Panc1 (cell line): ENCODE measurements around the gene TBC1D2. TPM values are rescaled to one million over a fixed set of nuclear protein-coding genes. Genes with fewer than 3 reads are reported as not detected.

ENCODE experiments used
- ATAC-seq: fragments of 200-7000 bp; cut with Tn5 transposase; 2 replicates; pipeline ENCODE4 v1.9.1; 2020; ENCODE audit warnings: mild to moderate bottlenecking, moderate library complexity
- BruUV-seq: library from RNA; stranded (reverse); fragments of 400-500 nt; replicated peaks from 2 replicates; lab custom pipeline; 2021; lab: Mats Ljungman, UMichigan
- CTCF ChIA-PET: fragments of 300-600 bp; sonication (Branson Sonifier 250); formaldehyde crosslinking; loops from one replicate; lab custom pipeline; 2022; ENCODE audit warnings: antibody characterized with exemption; lab: Charles Lee
- POLR2A ChIA-PET: fragments of 300-600 bp; sonication (Branson Sonifier 250); formaldehyde crosslinking; loops from one replicate; lab custom pipeline; 2022; ENCODE audit warnings: antibody characterized with exemption; lab: Charles Lee
- DNase-seq: peaks from one replicate; pipeline ENCODE4 v3.0.0-alpha.2; 2010; ENCODE audit warnings: low read depth, low spot score
- H3K27ac ChIP-seq: 2 replicates; pipeline ENCODE4 v1.5.1; 2011; ENCODE audit warnings: mild to moderate bottlenecking, low read length, inconsistent platforms
- H3K27me3 ChIP-seq: fragments of 200-500 bp; sonication (Bioruptor generic); 2 replicates; pipeline ENCODE4 v1.6.0; 2014; ENCODE audit warnings: low read length, inconsistent platforms; ENCODE audit not compliant: control insufficient read depth, insufficient read depth
- H3K36me3 ChIP-seq: fragments of 200-500 bp; sonication (Bioruptor generic); 2 replicates; pipeline ENCODE4 v1.5.1; 2014; ENCODE audit warnings: inconsistent platforms, mild to moderate bottlenecking, low read length, moderate library complexity; ENCODE audit not compliant: control insufficient read depth, insufficient read depth
- H3K4me1 ChIP-seq: 2 replicates; pipeline ENCODE4 v1.5.1; 2011; ENCODE audit warnings: inconsistent platforms, mild to moderate bottlenecking, low read length, moderate library complexity; ENCODE audit not compliant: control insufficient read depth, insufficient read depth
- H3K4me3 ChIP-seq, 2 experiments: 2 replicates each; pipeline ENCODE4 v1.5.1; 2011 to 2012; ENCODE audit warnings: low read depth in 2 of 2, low read length in 2 of 2, mild to moderate bottlenecking in 2 of 2, inconsistent platforms in 1 of 2, moderate library complexity in 1 of 2
- H3K9me3 ChIP-seq: fragments of 200-500 bp; sonication (Bioruptor generic); 2 replicates; pipeline ENCODE4 v1.5.1; 2014; ENCODE audit warnings: low read depth, mild to moderate bottlenecking, inconsistent platforms, low read length, moderate library complexity; ENCODE audit not compliant: control insufficient read depth, insufficient read depth
- CTCF ChIP-seq: fragments of 450-650 bp; IDR thresholded peaks from 2 replicates; pipeline ENCODE4 v1.5.1; 2017; ENCODE audit warnings: mild to moderate bottlenecking
- POLR2AphosphoS5 ChIP-seq: IDR thresholded peaks from 2 replicates; pipeline ENCODE4 v1.6.1; 2012; ENCODE audit warnings: mild to moderate bottlenecking, low read depth, low read length, moderate library complexity
- REST ChIP-seq, 2 experiments: IDR thresholded peaks; 2 replicates each; pipeline ENCODE4 v1.6.1; 2011 to 2012; ENCODE audit warnings: low read depth in 2 of 2, control low read depth in 1 of 2, low read length in 1 of 2, mild to moderate bottlenecking in 1 of 2, moderate library complexity in 1 of 2; ENCODE audit not compliant: insufficient read depth in 1 of 2
- SIN3A ChIP-seq: IDR thresholded peaks from 2 replicates; pipeline ENCODE4 v1.6.1; 2012; ENCODE audit warnings: low read depth, mild to moderate bottlenecking, low read length, moderate library complexity, borderline replicate concordance; ENCODE audit not compliant: insufficient read depth
- TCF7L2 ChIP-seq: IDR thresholded peaks from 2 replicates; pipeline ENCODE4 v1.6.1; 2011; ENCODE audit warnings: mild to moderate bottlenecking, low read depth, low read length, inconsistent platforms
- in situ Hi-C: cut with HindIII; loops from 2 replicates; pipeline ENCODE4 v1.10.0; 2016; ENCODE audit warnings: low sequenced_read_pairs, low pct_unique_long_range_greater_than_20kb
- intact Hi-C: fragments of 100-400 bp; cut with micrococcal nuclease; formaldehyde crosslinking; loops from one replicate; pipeline ENCODE4 v1.10.0; 2022; ENCODE audit not compliant: unreplicated experiment
- total RNA-seq: library from RNA; stranded (reverse); gene quantifications from one replicate; pipeline ENCODE4 v1.2.1, GENCODE V29; 2021; ENCODE audit not compliant: unreplicated experiment

The TBC1D2 gene
- total RNA-seq, 1 experiment from 2014 or later: 2.4 TPM

GRCh38 chr9:98173181-98173580, 82.3 kb downstream of the TBC1D2 start:
- DNase-seq (no peak), ATAC-seq (no peak)
- Histone ChIP-seq H3K4me3 (no peak overlapping the region), H3K4me1 (peaks cover 22% of the 10 kb centered on the region), H3K36me3 (no peaks in the 10 kb centered on the region), H3K27me3 (no peaks in the 10 kb centered on the region), H3K27ac (no peak overlapping the region), H3K9me3 (no peaks in the 10 kb centered on the region)
- intact Hi-C loops: no loop called here
- TF ChIP-seq TCF7L2: no peak
- no peak for TF ChIP-seq SIN3A
- no peak for TF ChIP-seq POLR2AphosphoS5
- TF ChIP-seq CTCF: no peak
- TF ChIP-seq REST (IDR thresholded peaks at IDR 0.05; ENCODE audit: insufficient read depth in 1 of 2, low read depth in 2 of 2, low read length in 1 of 2): no peak
- BruUV-seq: no TSS peak
- in situ Hi-C loops: no loop called here
- CTCF ChIA-PET: no interaction called here
- POLR2A ChIA-PET: no interaction called here

- TF ChIP-seq SIN3A (no peak), REST (IDR thresholded peaks at IDR 0.05; ENCODE audit: insufficient read depth in 1 of 2, low read depth in 2 of 2, low read length in 1 of 2) (no peak), POLR2AphosphoS5 (no peak), TCF7L2 (no peak), CTCF (no peak)
- Histone ChIP-seq H3K4me1 (peaks cover 22% of the 10 kb centered on the region), H3K27ac (no peak overlapping the region), H3K27me3 (no peaks in the 10 kb centered on the region), H3K36me3 (no peaks in the 10 kb centered on the region), H3K4me3 (no peak overlapping the region), H3K9me3 (no peaks in the 10 kb centered on the region)
- no TSS peak for BruUV-seq
- in situ Hi-C loops (no loop called here), intact Hi-C loops (no loop called here)
- ChIA-PET POLR2A (no interaction called here), CTCF (no interaction called here)
- DNase-seq: no peak
- peak; percentile 77 for ATAC-seq
These were observed 82.8 kb downstream of the TBC1D2 start for GRCh38 chr9:98172604-98173003.
